Body of pancreas (tissue), 4 donors: ENCODE measurements around the gene BTBD8.

ENCODE experiments used
- POLR2A ChIP-seq, 3 donors: fragments of 450-650 bp; IDR thresholded peaks; one replicate each; pipeline ENCODE4 v1.6.1; 2016; ENCODE audit warnings: antibody characterized with exemption in 3 of 3, mild to moderate bottlenecking in 2 of 3
- TF ChIP-seq, protein P1 (sequence below), 7 experiments: fragments of 450-650 bp in 4 of 7; fragments of 200-600 bp in 3 of 7; sonication (generic) in 3 of 7; IDR thresholded peaks; one replicate each; pipeline ENCODE4 v1.5.1; 2016 to 2019; ENCODE audit warnings: antibody characterized with exemption in 7 of 7

DNA sequence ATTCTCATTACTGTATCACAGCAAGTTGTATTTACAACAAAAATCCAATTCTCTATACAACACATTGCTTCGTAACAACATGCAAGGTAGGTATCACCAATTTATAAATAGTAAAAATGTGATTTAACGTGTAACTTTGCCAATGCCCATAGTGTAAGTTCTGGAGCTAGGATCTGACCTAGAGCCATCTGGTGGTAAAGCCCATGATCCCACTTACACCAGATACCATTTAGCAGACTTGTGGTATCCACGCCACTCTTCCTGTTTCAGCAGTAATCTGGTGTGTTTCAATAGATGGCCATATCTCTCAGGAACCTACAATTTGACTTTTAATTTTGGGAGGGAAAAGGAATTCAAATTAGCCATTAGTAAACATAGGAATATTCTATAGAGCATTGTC, 15.1 kb upstream of the BTBD8 start:
- TF ChIP-seq, protein P1, sequence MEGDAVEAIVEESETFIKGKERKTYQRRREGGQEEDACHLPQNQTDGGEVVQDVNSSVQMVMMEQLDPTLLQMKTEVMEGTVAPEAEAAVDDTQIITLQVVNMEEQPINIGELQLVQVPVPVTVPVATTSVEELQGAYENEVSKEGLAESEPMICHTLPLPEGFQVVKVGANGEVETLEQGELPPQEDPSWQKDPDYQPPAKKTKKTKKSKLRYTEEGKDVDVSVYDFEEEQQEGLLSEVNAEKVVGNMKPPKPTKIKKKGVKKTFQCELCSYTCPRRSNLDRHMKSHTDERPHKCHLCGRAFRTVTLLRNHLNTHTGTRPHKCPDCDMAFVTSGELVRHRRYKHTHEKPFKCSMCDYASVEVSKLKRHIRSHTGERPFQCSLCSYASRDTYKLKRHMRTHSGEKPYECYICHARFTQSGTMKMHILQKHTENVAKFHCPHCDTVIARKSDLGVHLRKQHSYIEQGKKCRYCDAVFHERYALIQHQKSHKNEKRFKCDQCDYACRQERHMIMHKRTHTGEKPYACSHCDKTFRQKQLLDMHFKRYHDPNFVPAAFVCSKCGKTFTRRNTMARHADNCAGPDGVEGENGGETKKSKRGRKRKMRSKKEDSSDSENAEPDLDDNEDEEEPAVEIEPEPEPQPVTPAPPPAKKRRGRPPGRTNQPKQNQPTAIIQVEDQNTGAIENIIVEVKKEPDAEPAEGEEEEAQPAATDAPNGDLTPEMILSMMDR (IDR thresholded peaks at IDR 0.05): no peak
- TF ChIP-seq POLR2A (IDR thresholded peaks at IDR 0.05): no peak
